Liver (tissue), 9 donors: Measurements from ENCODE around the gene TMEM266. TPM values are rescaled to one million over a fixed set of nuclear protein-coding genes. Genes with fewer than 3 reads are reported as not detected.

Experiments used
- DNase-seq: peaks from one replicate; pipeline ENCODE4 v3.0.0-alpha.2; 2017; ENCODE audit warnings: low spot score
- H3K27ac ChIP-seq, 2 donors: one replicate each; pipeline ENCODE4 v1.7.0; 2013; ENCODE audit warnings: inconsistent platforms in 2 of 2, low read length in 2 of 2, control low read depth in 1 of 2, low read depth in 1 of 2, mild to moderate bottlenecking in 1 of 2
- H3K27me3 ChIP-seq, 4 donors: one replicate each; pipeline versions ENCODE4 v1.6.1 to v1.7.0; 2013; ENCODE audit warnings: low read length in 3 of 4, inconsistent platforms in 1 of 4, mild to moderate bottlenecking in 1 of 4, moderate library complexity in 1 of 4; ENCODE audit not compliant: control insufficient read depth in 4 of 4, insufficient read depth in 4 of 4
- H3K36me3 ChIP-seq, 4 donors: one replicate each; pipeline versions ENCODE4 v1.6.1 to v1.7.0; 2013; ENCODE audit warnings: low read length in 3 of 4, mild to moderate bottlenecking in 3 of 4, low read depth in 1 of 4, moderate library complexity in 1 of 4; ENCODE audit not compliant: control insufficient read depth in 4 of 4, insufficient read depth in 3 of 4
- H3K4me1 ChIP-seq, 4 donors: one replicate each; pipeline versions ENCODE4 v1.6.1 to v1.7.0; 2013; ENCODE audit warnings: low read length in 3 of 4, mild to moderate bottlenecking in 3 of 4, moderate library complexity in 1 of 4; ENCODE audit not compliant: control insufficient read depth in 4 of 4, insufficient read depth in 4 of 4
- H3K4me3 ChIP-seq, 3 donors: one replicate each; pipeline versions ENCODE4 v1.6.1 to v1.7.0; 2013; ENCODE audit warnings: low read length in 3 of 3, control low read depth in 1 of 3, low read depth in 1 of 3, mild to moderate bottlenecking in 1 of 3
- H3K9ac ChIP-seq, 2 donors: one replicate each; pipeline ENCODE4 v1.7.0; 2013; ENCODE audit warnings: low read length in 2 of 2, mild to moderate bottlenecking in 2 of 2, moderate library complexity in 2 of 2, control low read depth in 1 of 2, low read depth in 1 of 2
- H3K9me3 ChIP-seq, 4 donors: one replicate each; pipeline versions ENCODE4 v1.6.1 to v1.7.0; 2013; ENCODE audit warnings: low read length in 3 of 4; ENCODE audit not compliant: control insufficient read depth in 4 of 4
- ATF3 ChIP-seq: IDR thresholded peaks from 2 replicates; pipeline ENCODE4 v1.6.1; 2016; ENCODE audit warnings: antibody characterized with exemption
- CTCF ChIP-seq: fragments of 150-350 bp; IDR thresholded peaks from 2 replicates; pipeline ENCODE4 v1.5.1; 2017; ENCODE audit warnings: improper control_type of control experiment, low read depth, low read length; ENCODE audit not compliant: missing input control
- EGR1 ChIP-seq, 2 donors: IDR thresholded peaks; 2 replicates each; pipeline ENCODE4 v1.6.1; 2016 to 2018; ENCODE audit warnings: antibody characterized with exemption in 2 of 2, low read depth in 2 of 2
- FOXA1 ChIP-seq: IDR thresholded peaks from 2 replicates; pipeline ENCODE4 v1.6.1; 2016; ENCODE audit warnings: antibody characterized with exemption
- FOXA2 ChIP-seq: IDR thresholded peaks from 2 replicates; pipeline ENCODE4 v1.6.1; 2016; ENCODE audit warnings: antibody characterized with exemption
- GABPA ChIP-seq, 2 donors: IDR thresholded peaks in 1 of 2; conservative IDR thresholded peaks in 1 of 2; 2 replicates each; pipeline ENCODE4 v1.6.1; 2016; ENCODE audit warnings: antibody characterized with exemption in 2 of 2, mild to moderate bottlenecking in 1 of 2, moderate library complexity in 1 of 2
- HNF4A ChIP-seq, 2 donors: conservative IDR thresholded peaks; 2 replicates each; pipeline ENCODE4 v1.6.1; 2016; ENCODE audit warnings: antibody characterized with exemption in 2 of 2, mild to moderate bottlenecking in 2 of 2
- HNF4G ChIP-seq: IDR thresholded peaks from 2 replicates; pipeline ENCODE4 v1.6.1; 2016; ENCODE audit warnings: antibody characterized with exemption
- JUND ChIP-seq, 2 donors: IDR thresholded peaks; 2 replicates each; pipeline ENCODE4 v1.6.1; 2016; ENCODE audit warnings: antibody characterized with exemption in 2 of 2
- MAX ChIP-seq: IDR thresholded peaks from 2 replicates; pipeline ENCODE4 v1.6.1; 2016; ENCODE audit warnings: antibody characterized with exemption
- NR2F2 ChIP-seq: IDR thresholded peaks from 2 replicates; pipeline ENCODE4 v1.6.1; 2016; ENCODE audit warnings: antibody characterized with exemption
- RAD21 ChIP-seq, 2 donors: IDR thresholded peaks; 2 replicates each; pipeline ENCODE4 v1.6.1; 2016; ENCODE audit warnings: antibody characterized with exemption in 2 of 2, mild to moderate bottlenecking in 2 of 2
- RXRA ChIP-seq, 2 donors: IDR thresholded peaks; 2 replicates each; pipeline ENCODE4 v1.6.1; 2017 to 2018; ENCODE audit warnings: antibody characterized with exemption in 2 of 2, mild to moderate bottlenecking in 1 of 2
- SP1 ChIP-seq: IDR thresholded peaks from 2 replicates; pipeline ENCODE4 v1.6.1; 2018; ENCODE audit warnings: antibody characterized with exemption, mild to moderate bottlenecking
- TAF1 ChIP-seq: conservative IDR thresholded peaks from 2 replicates; pipeline ENCODE4 v1.6.1; 2016; ENCODE audit warnings: antibody characterized with exemption, mild to moderate bottlenecking
- YY1 ChIP-seq: IDR thresholded peaks from 2 replicates; pipeline ENCODE4 v1.6.1; 2016; ENCODE audit warnings: antibody characterized with exemption, mild to moderate bottlenecking
- ZBTB33 ChIP-seq: IDR thresholded peaks from 2 replicates; pipeline ENCODE4 v1.6.1; 2016; ENCODE audit warnings: antibody characterized with exemption
- WGBS: extraction: QIAGEN DNeasy Blood & Tissue Kit; methylation state at CpG from one replicate; pipeline ENCODE4 v1.1.7; 2013; 5-methylcytosine and 5-hydroxymethylcytosine counted together
- polyA plus RNA-seq, 2 donors: library from polyadenylated mRNA; stranded (reverse) in 1 of 2; unstranded in 1 of 2; fragments of 200-250 nt in 1 of 2; fragments of >200 nt in 1 of 2; fragmentation: Nextera tagmentation in 1 of 2; extraction: Ambion mirVana in 1 of 2; gene quantifications; one replicate each; pipeline versions ENCODE4 v1.2.1 to v1.2.3, GENCODE V29; 2013 to 2015
- total RNA-seq, 2 donors: library from RNA; depleted of rRNA; stranded (reverse); fragments of >200 nt; gene quantifications; one replicate each; pipeline ENCODE4 v1.2.3, GENCODE V29; 2014
- donor health status: healthy.
- donor health status: healthy.
- donor health status: healthy.
- donor health status: healthy.
- donor health status: healthy.

The TMEM266 gene
- total and polyA plus RNA-seq, 4 donors: 0.25 to 1.3 TPM; not detected in 2

- TF ChIP-seq HNF4G (no peak), RXRA (IDR thresholded peaks at IDR 0.05) (no peak), FOXA2 (no peak)
- 85% methylated on average over 3 of the region's 3 CpGs for WGBS
- Histone ChIP-seq H3K4me3 (no peak overlapping the region), H3K27me3 (peaks cover 0 to 6% (median 0%) of the 10 kb centered on the region in 4 donors), H3K9ac (no peak overlapping the region), H3K36me3 (no peaks in the 10 kb centered on the region), H3K4me1 (peaks cover 0 to 8% (median 4%) of the 10 kb centered on the region in 4 donors), H3K9me3 (no peaks in the 10 kb centered on the region), H3K27ac (no peak overlapping the region)
- no peak for DNase-seq
Measured at GRCh38 chr15:76064375-76064774, 4.6 kb downstream of the TMEM266 start.

GRCh38 chr15:76065245-76065644 lies 5.5 kb downstream of the TMEM266 start:
- DNase-seq: no peak
- WGBS: 50% methylated on average over 6 of the region's 6 CpGs
- Histone ChIP-seq H3K9me3 (no peaks in the 10 kb centered on the region), H3K27ac (no peak overlapping the region), H3K4me3 (no peak overlapping the region), H3K27me3 (peaks cover 0 to 5% (median 0%) of the 10 kb centered on the region in 4 donors), H3K36me3 (no peaks in the 10 kb centered on the region), H3K9ac (no peak overlapping the region), H3K4me1 (peaks cover 0 to 2% (median under 1%) of the 10 kb centered on the region in 4 donors)
- no peak for TF ChIP-seq TAF1
- TF ChIP-seq GABPA (IDR thresholded peaks at IDR 0.05 in 1 of 2, conservative IDR thresholded peaks at IDR 0.05 in 1 of 2): no peak
- no peak for TF ChIP-seq RXRA (IDR thresholded peaks at IDR 0.05)
- TF ChIP-seq MAX: no peak
- TF ChIP-seq FOXA2: no peak
- TF ChIP-seq CTCF: no peak
- no peak for TF ChIP-seq ATF3
- no peak for TF ChIP-seq JUND (IDR thresholded peaks at IDR 0.05)
- TF ChIP-seq SP1: no peak
- no peak for TF ChIP-seq RAD21 (IDR thresholded peaks at IDR 0.05)
- no peak for TF ChIP-seq ZBTB33
- TF ChIP-seq YY1: no peak
- TF ChIP-seq FOXA1: no peak
- TF ChIP-seq HNF4G: no peak
- TF ChIP-seq EGR1 (IDR thresholded peaks at IDR 0.05; ENCODE audit: low read depth in 2 of 2): no peak
- TF ChIP-seq HNF4A (conservative IDR thresholded peaks at IDR 0.05): no peak

GRCh38 chr15:76065793-76066192 lies 6.0 kb downstream of the TMEM266 start:
- 78% methylated on average over 5 of the region's 5 CpGs for WGBS
- Histone ChIP-seq H3K36me3 (no peaks in the 10 kb centered on the region), H3K27me3 (peaks cover 0 to 2% (median 0%) of the 10 kb centered on the region in 4 donors), H3K9ac (no peak overlapping the region), H3K9me3 (no peaks in the 10 kb centered on the region), H3K4me1 (no peaks in the 10 kb centered on the region), H3K27ac (no peak overlapping the region), H3K4me3 (no peak overlapping the region)
- DNase-seq: no peak
- TF ChIP-seq TAF1 (no peak), NR2F2 (no peak), FOXA2 (no peak), EGR1 (IDR thresholded peaks at IDR 0.05; ENCODE audit: low read depth in 2 of 2) (no peak), RXRA (IDR thresholded peaks at IDR 0.05) (no peak), GABPA (IDR thresholded peaks at IDR 0.05 in 1 of 2, conservative IDR thresholded peaks at IDR 0.05 in 1 of 2) (no peak), ATF3 (no peak), RAD21 (IDR thresholded peaks at IDR 0.05) (no peak), HNF4G (no peak), MAX (no peak), CTCF (no peak), YY1 (no peak), FOXA1 (no peak)
